B cell (primary cell): Measurements from ENCODE around the gene CTCF. TPM values are rescaled to one million over a fixed set of nuclear protein-coding genes. Genes with fewer than 3 reads are reported as not detected.

ENCODE experiments used
- ATAC-seq: fragments of 200-7000 bp; cut with Tn5 transposase; one replicate; pipeline ENCODE4 v1.10.0; 2021; ENCODE audit warnings: low read depth, mild to moderate bottlenecking, moderate number of reproducible peaks, moderate library complexity
- CTCF ChIA-PET: fragments of 350-600 bp; sonication (Branson Sonifier 250); formaldehyde crosslinking; loops from one replicate; lab custom pipeline; 2021; ENCODE audit warnings: antibody characterized with exemption, inconsistent platforms; lab: Charles Lee
- POLR2A ChIA-PET: fragments of 350-600 bp; sonication (Branson Sonifier 250); formaldehyde crosslinking; loops from one replicate; lab custom pipeline; 2021; ENCODE audit warnings: antibody characterized with exemption; lab: Charles Lee
- DNase-seq: peaks from one replicate; pipeline ENCODE4 v3.0.0; 2013
- H2AFZ ChIP-seq: 2 replicates; pipeline ENCODE4 v1.6.1; 2012; ENCODE audit warnings: mild to moderate bottlenecking, low read depth, low read length; ENCODE audit not compliant: insufficient read depth, poor library complexity, severe bottlenecking
- H3K27ac ChIP-seq, 2 donors: 1 replicate in 1 of 2; 2 replicates in 1 of 2; pipeline ENCODE4 v1.5.1; 2012 to 2013; ENCODE audit warnings: low read length in 2 of 2, mild to moderate bottlenecking in 2 of 2, moderate library complexity in 1 of 2
- H3K27me3 ChIP-seq, 4 experiments: fragments of 200-600 bp in 1 of 4; sonication (generic) in 1 of 4; replicated peaks in 1 of 4; 1 replicate in 2 of 4; 2 replicates in 2 of 4; pipeline versions ENCODE4 v1.6.1 to v1.7.0; 2013 to 2016; ENCODE audit warnings: low read length in 3 of 4, mild to moderate bottlenecking in 2 of 4, mixed read lengths in 1 of 4, moderate library complexity in 1 of 4; ENCODE audit not compliant: insufficient read depth in 4 of 4, control insufficient read depth in 3 of 4; ENCODE audit errors: control extremely low read depth in 1 of 4
- H3K36me3 ChIP-seq, 2 experiments: replicated peaks in 1 of 2; 1 replicate in 1 of 2; 2 replicates in 1 of 2; pipeline versions ENCODE4 v1.6.1 to v1.7.1; 2013; ENCODE audit warnings: low read length in 1 of 2; ENCODE audit not compliant: insufficient read depth in 2 of 2, control insufficient read depth in 1 of 2; ENCODE audit errors: control extremely low read depth in 1 of 2, extremely low read depth in 1 of 2
- H3K4me1 ChIP-seq, 2 donors: fragments of 200-600 bp in 1 of 2; sonication (generic) in 1 of 2; 1 replicate in 1 of 2; 2 replicates in 1 of 2; pipeline versions ENCODE4 v1.5.1 to v1.6.1; 2013 to 2017; ENCODE audit warnings: low read length in 2 of 2; ENCODE audit not compliant: control insufficient read depth in 2 of 2, insufficient read depth in 2 of 2
- H3K4me2 ChIP-seq: replicated peaks from 2 replicates; pipeline ENCODE3; 2012; ENCODE audit warnings: mild to moderate bottlenecking, low read depth, low read length; ENCODE audit not compliant: poor library complexity, severe bottlenecking
- H3K4me3 ChIP-seq, 5 experiments: fragments of 200-600 bp in 1 of 5; sonication (generic) in 1 of 5; 1 replicate in 3 of 5; 2 replicates in 2 of 5; pipeline versions ENCODE4 v1.5.1 to v1.7.0; 2011 to 2016; ENCODE audit warnings: low read length in 4 of 5, mild to moderate bottlenecking in 4 of 5, low read depth in 2 of 5, control low read depth in 1 of 5, moderate library complexity in 1 of 5; ENCODE audit not compliant: insufficient read depth in 1 of 5; ENCODE audit errors: control extremely low read depth in 1 of 5, extremely low read depth in 1 of 5
- H3K79me2 ChIP-seq: fragments of 200-600 bp; sonication (generic); one replicate; pipeline ENCODE4 v1.6.0; 2016; ENCODE audit warnings: low read length; ENCODE audit not compliant: control insufficient read depth, insufficient read depth
- H3K9ac ChIP-seq: fragments of 200-600 bp; sonication (generic); 2 replicates; pipeline ENCODE4 v1.6.1; 2017; ENCODE audit warnings: mild to moderate bottlenecking, low read length, moderate library complexity
- H3K9me3 ChIP-seq, 3 donors: one replicate each; pipeline versions ENCODE4 v1.6.1 to v1.7.1; 2013; ENCODE audit warnings: low read length in 2 of 3; ENCODE audit not compliant: control insufficient read depth in 2 of 3, insufficient read depth in 1 of 3; ENCODE audit errors: control extremely low read depth in 1 of 3
- H4K20me1 ChIP-seq: 2 replicates; pipeline ENCODE4 v1.6.0; 2012; ENCODE audit warnings: mild to moderate bottlenecking, low read length; ENCODE audit not compliant: insufficient read depth, control insufficient read depth, poor library complexity, severe bottlenecking
- H3K27ac Mint-ChIP-seq: one replicate; pipeline ENCODE4 v1.8.0; 2021; ENCODE audit warnings: mixed read lengths
- H3K27me3 Mint-ChIP-seq: one replicate; pipeline ENCODE4 v1.8.0; 2021; ENCODE audit warnings: mixed read lengths
- H3K4me1 Mint-ChIP-seq: one replicate; pipeline ENCODE4 v1.8.0; 2021; ENCODE audit warnings: mixed read lengths
- H3K4me3 Mint-ChIP-seq: one replicate; pipeline ENCODE4 v1.8.0; 2021; ENCODE audit warnings: mixed read lengths
- H3K9me3 Mint-ChIP-seq: one replicate; pipeline ENCODE4 v1.8.0; 2022; ENCODE audit warnings: mixed read lengths; ENCODE audit not compliant: insufficient read depth
- CTCF ChIP-seq: fragments of 200-600 bp; IDR thresholded peaks from one replicate; pipeline ENCODE4 v1.8.0; 2022; ENCODE audit warnings: antibody characterized with exemption, mild to moderate bottlenecking
- EZH2 ChIP-seq: IDR thresholded peaks from 2 replicates; pipeline ENCODE4 v1.6.1; 2012; ENCODE audit warnings: borderline replicate concordance, low read depth, mild to moderate bottlenecking, moderate library complexity, low read length; ENCODE audit not compliant: insufficient read depth, poor library complexity, severe bottlenecking
- WGBS: methylation state at CpG from one replicate; pipeline ENCODE4 v1.1.5; 2013; ENCODE audit warnings: missing lambda C conversion rate; ENCODE audit not compliant: insufficient coverage; 5-methylcytosine and 5-hydroxymethylcytosine counted together
- intact Hi-C: fragments of 100-400 bp; cut with micrococcal nuclease; formaldehyde crosslinking; loops from one replicate; pipeline ENCODE4 v1.10.0; 2022
- polyA plus RNA-seq: library from polyadenylated mRNA; depleted of rRNA; stranded (reverse); fragments of >200 nt; gene quantifications from 2 replicates; pipeline ENCODE4 v1.2.3, GENCODE V29; 2012
- total RNA-seq, 2 donors: library from RNA; stranded (reverse); fragments of 120-200 nt in 1 of 2; gene quantifications; 1 replicate in 1 of 2; 2 replicates in 1 of 2; pipeline versions ENCODE4 v1.2.3 to v1.2.4, GENCODE V29; 2013 to 2022

The CTCF gene
- total and polyA plus RNA-seq, 2 donors (not counting 1 experiment from before 2014, with no cell fraction given) = 42.7 to 78.4 TPM

GRCh38 chr16:67628216-67628615 lies 65.9 kb downstream of the CTCF start:
- Histone ChIP-seq H3K9me3 (no peaks in the 10 kb centered on the region), H3K27me3 (no peaks in the 10 kb centered on the region), H3K79me2 (peaks cover 25% of the 10 kb centered on the region), H3K4me1 (no peaks in the 10 kb centered on the region), H3K4me2 (no peak overlapping the region), H3K27ac (no peak overlapping the region), H4K20me1 (no peaks in the 10 kb centered on the region), H3K36me3 (peaks cover 15 to 78% of the 10 kb centered on the region in 2 experiments), H3K4me3 (no peak overlapping the region), H2AFZ (no peak overlapping the region), H3K9ac (no peak overlapping the region)
- ATAC-seq (no peak), DNase-seq (no peak)
- 97% methylated on average over 13 of the region's 14 CpGs for WGBS
- intact Hi-C loops = no loop called here
- H3K4me3 Mint-ChIP-seq = no peak overlapping the region
- ChIA-PET POLR2A (no interaction called here), CTCF (interaction anchor here (0.6 to 3.4 kb wide), 4 partner anchors 10 to 310 kb away, joined by 3 to 12 read pairs (median 3); no protein-coding TSS in a partner anchor)
- no peaks in the 10 kb centered on the region for H3K9me3 Mint-ChIP-seq
- TF ChIP-seq CTCF = no peak
- no peaks in the 10 kb centered on the region for H3K27me3 Mint-ChIP-seq
- peak overlapping the region; percentile 18 for H3K27ac Mint-ChIP-seq
- H3K4me1 Mint-ChIP-seq = no peaks in the 10 kb centered on the region

- no peaks in the 10 kb centered on the region for H3K4me1 ChIP-seq
- H3K79me2 ChIP-seq = peaks cover 3% of the 10 kb centered on the region
- no peak overlapping the region for H3K27ac ChIP-seq
- no peak overlapping the region for H3K4me3 ChIP-seq
- DNase-seq (no peak), ATAC-seq (no peak)
- intact Hi-C loops = no loop called here
- H3K9me3 Mint-ChIP-seq = no peaks in the 10 kb centered on the region
- H3K27me3 ChIP-seq = no peaks in the 10 kb centered on the region
- no peaks in the 10 kb centered on the region for H4K20me1 ChIP-seq
- H3K4me1 Mint-ChIP-seq = no peaks in the 10 kb centered on the region
- no peaks in the 10 kb centered on the region for H3K27me3 Mint-ChIP-seq
- ChIA-PET CTCF (interaction anchor here (1.3 to 2.8 kb wide), 4 partner anchors 9 to 85 kb away, joined by 3 to 9 read pairs (median 4); partner anchors contain the start of gene CARMIL2), POLR2A (no interaction called here)
- no peak for TF ChIP-seq CTCF
- no peak for TF ChIP-seq EZH2
- H3K9ac ChIP-seq = no peak overlapping the region
- no peak overlapping the region for H3K4me3 Mint-ChIP-seq
- peaks cover 6 to 75% of the 10 kb centered on the region in 2 experiments for H3K36me3 ChIP-seq
- H3K4me2 ChIP-seq = no peak overlapping the region
- H2AFZ ChIP-seq = no peak overlapping the region
- H3K9me3 ChIP-seq = no peaks in the 10 kb centered on the region
- no peak overlapping the region for H3K27ac Mint-ChIP-seq
- WGBS = 96% methylated on average over 4 of the region's 7 CpGs
Measured at GRCh38 chr16:67632415-67633172, 70.3 kb downstream of the CTCF start.
